HG03469 (cell line): Measurements from ENCODE around the gene SLC4A2.

Experiments
- ATAC-seq: cut with Tn5 transposase; IDR thresholded peaks from one replicate; pipeline ENCODE4 v1.9.1; 2021; ENCODE audit warnings: mild to moderate bottlenecking, moderate library complexity, moderate number of reproducible peaks; ENCODE audit not compliant: unreplicated experiment

SLC4A2 gene

DNA sequence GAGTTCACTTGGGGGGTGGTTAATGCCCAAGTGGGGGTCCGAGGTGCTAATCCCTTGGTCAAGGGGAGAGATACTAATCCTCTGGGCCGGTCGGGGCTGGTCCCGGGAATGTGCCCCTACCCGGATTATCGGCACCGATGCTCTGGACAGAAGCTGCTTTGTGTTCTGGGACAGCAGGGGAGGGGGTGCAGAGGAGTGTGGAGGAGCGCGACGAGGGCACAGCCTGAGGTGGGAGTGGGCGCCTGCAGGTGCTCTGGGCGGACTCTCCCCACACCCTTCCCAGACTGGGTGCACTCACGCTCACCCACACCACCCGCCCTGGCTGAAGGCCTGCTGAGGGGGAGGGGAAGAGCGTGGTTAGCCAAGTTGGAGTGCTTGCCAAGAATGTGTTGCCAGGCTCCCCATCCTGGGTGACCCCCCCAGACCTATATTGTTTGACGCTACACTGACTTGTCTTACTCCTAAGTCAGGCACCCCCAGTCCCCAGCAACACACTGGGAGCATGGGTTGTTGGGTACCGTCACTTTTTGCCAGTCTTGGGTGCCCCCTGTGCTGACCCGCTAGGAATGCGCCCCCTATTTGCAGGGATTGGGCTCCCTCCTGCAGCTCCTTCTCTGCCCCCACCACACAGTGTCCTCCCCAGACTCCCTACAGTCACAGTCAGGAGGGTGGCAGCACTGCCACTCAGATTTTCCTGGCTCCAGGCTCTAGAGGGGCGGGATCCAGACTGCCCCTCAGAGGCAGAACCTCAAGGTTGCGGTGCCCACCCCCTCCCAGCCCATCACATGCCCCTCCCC, 1.2 kb downstream of the SLC4A2 start:
- ATAC-seq = no peak

DNA sequence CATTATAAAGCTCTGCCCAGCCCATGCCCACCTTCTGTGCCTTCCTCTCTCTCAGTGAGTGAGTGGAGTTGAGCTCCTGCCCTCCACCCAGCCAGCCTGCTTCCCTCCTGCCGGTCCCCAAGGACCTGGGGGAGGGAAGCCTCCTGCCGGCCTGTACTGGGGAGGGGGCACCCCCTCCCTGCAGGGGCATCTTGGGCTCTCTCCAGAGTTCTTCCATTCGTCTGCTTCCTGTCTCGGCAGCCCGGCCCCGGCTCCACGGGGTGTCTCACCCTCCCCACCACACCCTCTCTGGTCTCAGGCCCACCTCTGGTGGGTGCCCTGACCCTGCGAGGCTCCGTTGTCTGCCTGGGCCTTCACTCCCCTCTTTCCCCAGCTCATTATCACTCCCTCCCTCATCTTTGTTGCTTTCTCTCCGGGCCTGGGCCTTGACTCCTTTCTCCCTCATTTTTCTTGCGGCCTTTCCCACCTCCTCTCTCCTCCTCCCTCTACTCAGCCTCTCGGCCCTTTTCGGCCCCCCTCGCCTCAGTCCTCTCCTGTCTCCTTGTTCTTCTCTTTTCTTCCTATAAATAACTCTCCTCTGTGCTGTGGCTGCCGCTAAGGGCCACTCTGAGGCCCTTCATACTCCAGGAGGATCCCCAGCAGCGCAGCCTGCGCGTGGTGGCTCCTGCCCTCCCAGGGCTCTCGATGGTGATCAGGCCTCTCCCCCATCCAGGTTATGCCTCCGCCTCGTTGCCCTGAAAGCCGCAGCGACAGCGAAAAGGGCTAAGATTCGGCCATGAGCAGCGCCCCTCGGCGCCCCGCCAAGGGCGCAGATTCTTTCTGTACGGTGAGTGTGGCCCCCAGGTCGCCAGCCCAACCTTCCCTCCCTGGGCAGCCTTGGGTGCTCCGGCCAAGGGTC, 2.1 kb downstream of the SLC4A2 start:
- no peak for ATAC-seq

DNA sequence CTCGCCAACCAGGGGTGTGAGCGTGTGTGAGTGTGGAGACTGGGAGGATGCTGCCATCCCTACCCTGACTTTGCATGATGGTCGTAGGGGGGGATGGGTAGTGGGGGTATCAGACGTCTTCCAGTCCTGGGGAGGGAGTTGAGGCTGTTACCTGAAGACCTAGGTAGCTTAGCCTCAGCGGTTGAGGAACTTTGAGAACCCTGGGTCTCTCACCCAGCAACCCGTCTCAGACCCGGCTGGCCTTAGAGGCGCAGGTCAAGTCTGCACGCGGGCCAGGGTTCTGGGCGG, 2.7 kb downstream of the SLC4A2 start:
- ATAC-seq = no peak

DNA sequence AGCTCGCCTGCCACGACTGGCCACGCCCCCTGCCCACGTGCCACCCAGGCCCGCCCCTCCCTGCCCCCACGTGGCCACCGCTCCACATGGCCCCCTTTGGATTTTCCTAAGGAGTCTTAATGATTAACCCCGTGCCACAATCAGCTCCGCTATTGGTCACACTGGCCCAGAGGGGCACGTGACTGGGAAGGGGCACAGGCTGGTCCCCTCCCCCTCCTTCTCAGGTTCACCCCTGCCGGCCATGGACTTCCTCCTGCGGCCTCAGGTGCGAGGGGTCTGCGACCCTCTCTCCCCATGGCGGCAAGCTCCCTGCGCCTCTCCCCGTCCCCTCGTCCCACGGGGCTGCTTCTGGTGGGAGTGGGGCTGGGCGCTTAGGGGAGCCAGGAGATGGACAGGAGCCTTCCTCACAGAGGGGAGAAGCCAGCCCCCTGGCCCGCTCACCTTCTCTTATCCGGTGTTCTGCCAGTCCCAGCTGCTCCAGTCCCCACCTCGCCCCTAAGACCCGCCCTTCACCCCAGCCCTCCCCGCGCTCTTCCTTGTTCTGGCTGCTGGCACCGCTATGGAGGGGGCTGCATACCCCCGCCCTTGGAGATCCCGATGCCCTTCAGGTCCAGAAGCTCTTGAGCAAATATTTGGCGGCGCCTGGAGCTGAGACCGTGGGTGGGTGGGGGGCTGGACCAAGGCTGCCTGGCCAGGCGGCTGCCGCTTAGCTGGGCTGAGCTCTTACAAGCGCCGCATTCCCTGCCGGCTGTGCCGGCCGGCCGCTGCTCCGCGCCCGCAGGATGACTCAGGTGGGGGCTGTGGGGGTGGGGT, 3.2 kb downstream of the SLC4A2 start:
- no peak for ATAC-seq

DNA sequence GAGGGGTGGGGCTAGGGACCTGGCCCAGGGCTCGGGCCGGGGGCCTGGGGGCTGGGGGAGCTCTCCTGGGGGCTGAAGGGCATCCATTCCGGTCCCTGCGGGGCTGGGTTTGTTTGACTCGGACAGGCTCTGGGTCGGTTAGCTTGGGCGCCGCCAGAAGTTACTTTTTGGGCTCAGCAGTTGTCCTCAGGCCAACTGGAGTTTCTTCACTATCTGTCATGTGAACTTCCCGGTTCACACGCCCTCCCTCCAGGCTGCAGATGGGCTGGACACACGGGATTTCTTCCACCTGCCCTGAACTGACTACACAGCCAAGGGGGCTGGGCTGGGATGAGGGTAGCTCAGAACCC, 3.8 kb downstream of the SLC4A2 start:
- ATAC-seq = no peak

DNA sequence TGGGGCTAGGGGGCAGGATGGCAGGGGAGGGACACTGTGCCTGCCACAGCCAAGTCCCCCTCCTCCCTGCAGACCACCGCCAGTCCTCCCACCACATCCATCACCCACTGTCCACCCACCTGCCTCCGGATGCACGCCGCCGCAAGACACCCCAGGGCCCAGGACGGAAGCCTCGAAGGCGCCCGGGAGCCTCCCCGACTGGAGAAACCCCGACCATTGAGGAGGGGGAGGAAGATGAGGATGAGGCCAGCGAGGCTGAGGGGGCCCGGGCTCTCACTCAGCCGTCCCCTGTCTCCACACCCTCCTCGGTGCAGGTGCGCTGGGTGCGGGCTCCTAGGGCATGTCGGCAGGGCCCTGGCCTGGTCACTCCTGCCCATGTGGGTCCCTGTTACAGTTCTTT, 5.1 kb downstream of the SLC4A2 start:
- no peak for ATAC-seq

DNA sequence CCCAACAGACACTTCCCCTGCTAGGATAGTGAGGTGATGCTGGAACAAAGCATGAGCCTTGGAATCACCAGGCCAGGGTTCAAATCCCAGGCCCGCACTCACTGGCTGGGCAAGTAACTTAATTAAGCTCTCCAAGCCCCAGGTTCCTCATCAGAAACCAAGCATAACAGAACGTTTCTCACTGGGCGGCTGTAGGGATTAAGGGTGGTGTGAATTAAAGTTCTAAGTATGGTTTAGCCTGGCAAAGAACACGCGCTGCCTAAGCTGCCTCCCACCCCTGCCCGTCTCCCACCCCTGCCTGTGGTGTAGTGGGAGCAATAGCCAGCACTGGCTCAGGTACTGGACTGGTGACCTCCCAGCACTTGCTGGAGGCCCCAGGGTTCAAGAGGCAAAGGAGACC, 5.6 kb downstream of the SLC4A2 start:
- ATAC-seq = no peak

DNA sequence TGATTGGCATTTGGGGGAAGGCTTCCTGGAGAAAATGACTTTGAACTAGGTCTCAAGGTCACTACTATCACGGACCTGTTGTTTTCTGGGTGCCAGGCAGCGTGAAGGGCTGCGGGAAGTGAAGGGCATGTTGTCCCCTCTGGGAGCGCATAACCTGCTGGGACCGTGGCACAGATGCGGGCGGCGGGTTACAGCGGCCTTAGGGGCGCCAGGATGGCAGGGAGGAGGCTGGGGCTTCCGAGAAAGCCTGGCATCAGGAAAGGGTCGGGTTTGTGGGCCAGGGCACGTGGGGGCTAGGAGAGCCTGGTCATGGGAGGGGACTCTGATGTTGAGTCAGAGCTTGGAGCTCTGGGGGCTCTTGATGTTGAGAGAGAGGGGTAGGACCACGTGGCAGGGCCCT, 6.1 kb downstream of the SLC4A2 start:
- no peak for ATAC-seq

DNA sequence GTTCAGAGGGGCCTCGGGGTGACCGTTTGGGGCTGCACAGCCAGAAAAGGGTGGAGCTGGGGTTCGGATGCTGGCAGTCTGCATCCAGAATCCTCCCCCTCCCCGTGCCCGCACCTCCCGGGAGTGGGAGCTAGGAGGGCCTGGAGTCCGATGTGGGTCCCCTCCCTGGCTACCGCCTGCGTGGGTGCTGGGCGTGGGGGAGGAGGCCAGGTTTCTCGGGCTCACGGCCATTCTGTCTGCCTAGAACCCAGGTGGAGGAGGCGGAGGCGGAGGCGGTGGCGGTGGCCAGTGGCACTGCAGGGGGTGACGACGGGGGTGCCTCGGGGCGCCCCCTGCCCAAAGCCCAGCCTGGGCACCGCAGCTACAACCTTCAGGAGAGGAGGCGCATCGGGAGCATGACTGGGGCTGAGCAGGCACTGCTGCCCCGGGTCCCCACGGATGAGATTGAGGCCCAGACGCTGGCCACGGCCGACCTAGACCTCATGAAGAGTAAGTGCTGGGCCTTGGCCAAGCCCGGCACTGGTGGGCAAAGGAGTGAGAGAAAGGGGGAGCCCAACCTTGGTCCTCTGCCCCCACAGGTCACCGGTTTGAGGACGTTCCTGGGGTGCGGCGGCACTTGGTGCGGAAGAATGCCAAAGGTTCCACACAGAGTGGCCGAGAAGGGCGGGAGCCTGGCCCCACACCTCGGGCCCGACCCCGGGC, 7.0 kb downstream of the SLC4A2 start:
- no peak for ATAC-seq

DNA sequence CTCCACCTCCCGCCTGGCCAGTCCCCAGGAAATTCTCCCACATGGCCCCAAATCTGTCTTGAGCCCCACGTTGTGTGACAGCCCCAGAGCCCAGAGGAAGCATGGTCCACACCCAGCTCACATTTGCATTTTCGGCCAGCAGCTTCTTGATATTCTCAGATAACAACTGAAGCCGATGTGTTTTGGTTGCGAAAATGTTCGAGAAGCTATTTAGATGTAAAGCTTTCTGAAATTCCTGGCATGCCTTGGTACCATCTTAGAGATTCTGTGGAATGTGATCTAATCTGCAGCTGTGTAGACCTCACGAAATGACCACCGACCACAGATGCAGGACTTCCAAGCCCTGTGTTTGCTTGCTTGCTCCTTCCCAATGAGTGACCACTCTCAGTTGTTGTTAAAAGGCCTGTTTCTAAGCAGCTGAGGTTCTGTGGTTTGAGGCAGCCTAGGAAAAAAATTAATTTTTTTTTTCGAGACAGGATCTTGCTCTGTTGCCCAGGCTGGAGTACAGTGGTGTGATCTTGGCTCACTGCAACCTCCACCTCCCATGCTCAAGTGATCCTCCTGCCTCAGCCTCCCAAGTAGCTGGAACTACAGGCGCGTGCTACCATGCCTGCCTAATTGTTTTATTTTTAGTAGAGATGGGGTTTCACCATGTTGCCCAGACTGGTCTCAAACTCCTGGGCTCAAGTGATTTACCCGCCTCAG, 8.8 kb downstream of the SLC4A2 start:
- no peak for ATAC-seq

DNA sequence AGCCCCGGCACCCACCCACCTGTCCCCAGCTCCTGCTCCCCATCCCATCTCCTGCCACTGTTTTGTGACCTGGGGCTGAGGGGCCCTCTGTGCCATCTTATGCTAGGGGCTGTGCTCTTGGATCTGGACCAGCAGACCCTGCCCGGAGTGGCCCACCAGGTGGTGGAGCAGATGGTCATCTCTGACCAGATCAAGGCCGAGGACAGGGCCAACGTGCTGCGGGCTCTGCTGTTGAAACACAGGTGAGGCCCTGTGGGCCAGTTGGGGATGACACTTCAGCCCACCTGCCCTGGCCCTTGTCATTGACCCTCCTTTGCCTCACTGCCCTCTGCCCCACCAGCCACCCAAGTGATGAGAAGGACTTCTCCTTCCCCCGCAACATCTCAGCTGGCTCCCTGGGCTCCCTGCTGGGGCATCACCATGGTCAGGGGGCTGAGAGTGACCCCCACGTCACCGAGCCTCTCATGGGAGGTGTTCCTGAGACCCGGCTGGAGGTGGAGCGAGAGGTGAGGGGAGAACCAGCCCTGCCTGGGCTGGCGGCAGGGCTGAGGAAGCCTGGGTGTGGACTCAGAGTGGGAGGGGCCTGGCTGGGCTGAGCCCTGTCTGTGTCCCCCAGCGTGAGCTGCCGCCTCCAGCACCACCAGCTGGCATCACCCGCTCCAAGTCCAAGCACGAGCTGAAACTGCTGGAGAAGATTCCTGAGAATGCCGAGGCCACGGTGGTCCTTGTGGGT, 10.6 kb downstream of the SLC4A2 start:
- ATAC-seq = no peak

DNA sequence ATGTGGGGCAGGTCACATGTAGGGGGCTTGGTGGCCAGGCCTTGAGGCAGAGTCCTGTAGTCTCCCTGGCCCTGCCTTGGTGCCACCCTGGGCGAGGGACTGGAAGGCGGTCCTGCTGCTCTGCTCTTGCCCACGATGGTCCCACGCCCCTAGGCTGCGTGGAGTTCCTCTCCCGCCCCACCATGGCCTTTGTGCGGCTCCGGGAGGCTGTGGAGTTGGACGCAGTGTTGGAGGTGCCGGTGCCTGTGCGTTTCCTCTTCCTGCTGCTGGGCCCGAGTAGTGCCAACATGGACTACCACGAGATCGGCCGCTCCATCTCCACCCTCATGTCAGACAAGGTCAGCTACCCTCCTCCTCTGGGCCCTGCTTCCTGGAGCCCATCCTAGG, 11.2 kb downstream of the SLC4A2 start:
- ATAC-seq = no peak

DNA sequence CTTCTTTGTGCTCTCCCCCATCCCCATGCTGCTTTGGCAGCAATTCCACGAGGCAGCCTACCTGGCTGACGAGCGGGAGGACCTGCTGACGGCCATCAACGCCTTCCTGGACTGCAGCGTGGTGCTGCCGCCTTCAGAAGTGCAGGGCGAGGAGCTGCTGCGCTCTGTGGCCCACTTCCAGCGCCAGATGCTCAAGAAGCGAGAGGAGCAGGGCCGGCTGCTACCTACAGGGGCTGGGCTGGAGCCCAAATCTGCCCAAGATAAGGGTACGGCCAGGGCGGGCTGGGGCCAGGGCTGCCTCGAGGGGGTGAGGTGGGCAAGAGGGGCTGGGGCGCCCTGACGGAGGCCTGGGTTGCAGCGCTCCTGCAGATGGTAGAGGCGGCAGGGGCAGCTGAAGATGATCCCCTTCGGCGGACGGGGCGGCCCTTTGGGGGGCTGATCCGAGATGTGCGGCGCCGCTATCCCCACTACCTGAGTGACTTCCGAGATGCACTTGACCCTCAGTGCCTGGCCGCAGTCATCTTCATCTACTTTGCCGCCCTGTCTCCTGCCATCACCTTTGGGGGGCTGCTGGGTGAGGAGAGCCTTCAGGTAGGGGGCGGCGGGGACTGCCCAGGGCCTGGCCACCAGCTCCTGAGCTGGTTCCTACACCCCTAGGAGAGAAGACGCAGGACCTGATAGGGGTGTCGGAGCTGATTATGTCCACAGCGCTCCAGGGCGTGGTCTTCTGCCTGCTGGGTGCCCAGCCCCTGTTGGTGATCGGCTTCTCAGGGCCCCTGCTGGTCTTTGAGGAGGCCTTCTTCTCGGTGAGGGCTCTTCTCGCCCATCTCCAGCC, 11.9 kb downstream of the SLC4A2 start:
- no peak for ATAC-seq

DNA sequence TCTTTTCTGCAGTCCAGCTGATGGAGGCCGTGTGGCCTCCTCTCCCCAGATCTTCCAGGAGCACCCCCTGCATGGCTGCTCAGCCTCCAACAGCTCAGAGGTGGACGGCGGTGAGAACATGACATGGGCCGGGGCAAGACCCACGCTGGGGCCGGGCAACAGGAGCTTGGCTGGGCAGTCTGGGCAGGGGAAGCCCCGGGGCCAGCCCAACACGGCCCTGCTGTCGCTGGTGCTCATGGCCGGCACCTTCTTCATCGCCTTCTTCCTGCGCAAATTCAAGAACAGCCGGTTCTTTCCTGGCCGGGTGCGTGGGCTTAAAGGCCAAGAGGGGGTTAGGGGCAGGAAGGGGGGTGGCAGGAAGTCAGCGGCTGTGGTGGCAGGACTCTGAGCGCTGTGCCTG, 14.6 kb downstream of the SLC4A2 start:
- ATAC-seq = no peak

DNA sequence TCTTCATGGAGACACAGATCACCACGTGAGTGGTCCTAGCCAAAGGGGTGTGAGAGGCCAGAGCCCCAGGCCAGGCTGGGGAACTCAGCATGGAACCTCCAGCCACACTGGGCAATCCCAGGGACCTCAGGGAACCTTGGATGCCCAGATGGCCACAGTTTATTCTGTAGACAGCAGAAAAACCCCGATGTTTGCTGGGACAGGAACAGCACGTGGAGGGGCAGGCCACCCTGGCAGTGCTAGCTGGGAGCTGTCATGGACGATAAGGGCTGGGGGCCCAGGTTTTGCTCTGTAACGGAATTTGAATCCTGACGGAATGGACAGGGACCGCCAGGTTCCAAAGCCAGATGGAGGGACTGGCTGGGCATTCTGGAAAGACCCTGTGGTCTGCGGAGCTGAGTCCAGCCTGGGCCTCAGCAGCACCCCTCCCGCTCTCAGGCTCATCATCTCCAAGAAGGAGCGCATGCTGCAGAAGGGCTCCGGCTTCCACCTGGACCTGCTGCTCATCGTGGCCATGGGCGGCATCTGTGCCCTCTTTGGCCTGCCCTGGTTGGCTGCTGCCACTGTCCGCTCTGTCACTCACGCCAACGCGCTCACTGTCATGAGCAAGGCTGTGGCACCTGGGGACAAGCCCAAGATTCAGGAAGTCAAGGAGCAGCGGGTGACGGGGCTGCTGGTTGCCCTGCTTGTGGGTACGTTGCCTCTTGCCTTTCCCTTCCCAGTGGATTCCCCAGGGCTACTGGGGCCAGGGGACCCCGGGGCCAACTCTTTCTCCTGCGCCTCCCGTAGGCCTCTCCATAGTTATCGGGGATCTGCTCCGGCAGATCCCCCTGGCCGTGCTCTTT, 15.7 kb downstream of the SLC4A2 start:
- no peak for ATAC-seq

DNA sequence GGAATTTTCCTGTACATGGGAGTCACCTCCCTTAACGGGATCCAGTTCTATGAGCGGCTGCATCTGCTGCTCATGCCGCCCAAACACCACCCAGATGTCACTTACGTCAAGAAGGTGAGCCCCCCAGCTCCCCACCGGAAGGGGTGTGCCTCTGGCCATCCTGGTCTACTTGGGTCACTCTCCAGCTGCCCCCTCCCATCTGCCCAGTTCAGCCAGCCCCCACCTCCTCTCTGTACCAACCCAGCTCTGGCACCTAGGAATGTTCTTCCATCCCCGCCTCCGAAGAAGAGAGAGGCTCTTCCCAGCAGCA, 16.2 kb downstream of the SLC4A2 start:
- ATAC-seq = no peak

DNA sequence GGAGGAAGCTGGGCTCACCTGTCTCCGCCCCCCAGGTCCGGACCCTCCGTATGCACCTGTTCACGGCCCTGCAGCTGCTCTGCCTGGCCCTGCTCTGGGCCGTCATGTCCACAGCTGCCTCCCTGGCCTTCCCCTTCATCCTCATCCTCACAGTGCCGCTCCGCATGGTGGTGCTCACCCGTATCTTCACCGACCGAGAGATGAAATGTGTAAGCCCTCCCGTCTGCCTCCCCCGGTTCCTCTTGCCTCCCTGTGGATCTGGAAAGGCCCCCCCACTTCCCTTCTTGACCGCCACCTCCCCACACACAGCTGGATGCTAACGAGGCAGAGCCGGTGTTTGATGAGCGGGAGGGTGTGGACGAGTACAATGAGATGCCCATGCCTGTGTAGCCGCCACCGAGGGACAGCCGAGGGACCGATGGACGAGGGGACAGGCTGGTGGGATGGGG, 16.6 kb downstream of the SLC4A2 start:
- no peak for ATAC-seq
